ENCODE measurements around the gene ZNF331. TPM values are rescaled to one million over a fixed set of nuclear protein-coding genes. Genes with fewer than 3 reads are reported as not detected.

ZNF331 gene
- total RNA-seq, 1 donor from 2014 or later: 4.6 TPM

Other genes with a start within 250 kb of the ZNF331 start
- 3.5 TPM for gene ZNF845, start 204.4 kb upstream of the ZNF331 start, total RNA-seq
- gene ZNF525, start 172.4 kb upstream of the ZNF331 start, total RNA-seq: 6.6 TPM
- 5.3 TPM for gene ZNF765, start 143.0 kb upstream of the ZNF331 start, total RNA-seq
- 4.5 TPM for gene ZNF761, start 106.2 kb upstream of the ZNF331 start, total RNA-seq
- 1.9 TPM for gene ZNF813, start 70.4 kb upstream of the ZNF331 start, total RNA-seq
- gene DPRX, start 93.9 kb downstream of the ZNF331 start, total RNA-seq: not detected

All from esophagus mucosa (tissue), 1 donor.